ENCODE results near the gene TMEM200C.

DNA sequence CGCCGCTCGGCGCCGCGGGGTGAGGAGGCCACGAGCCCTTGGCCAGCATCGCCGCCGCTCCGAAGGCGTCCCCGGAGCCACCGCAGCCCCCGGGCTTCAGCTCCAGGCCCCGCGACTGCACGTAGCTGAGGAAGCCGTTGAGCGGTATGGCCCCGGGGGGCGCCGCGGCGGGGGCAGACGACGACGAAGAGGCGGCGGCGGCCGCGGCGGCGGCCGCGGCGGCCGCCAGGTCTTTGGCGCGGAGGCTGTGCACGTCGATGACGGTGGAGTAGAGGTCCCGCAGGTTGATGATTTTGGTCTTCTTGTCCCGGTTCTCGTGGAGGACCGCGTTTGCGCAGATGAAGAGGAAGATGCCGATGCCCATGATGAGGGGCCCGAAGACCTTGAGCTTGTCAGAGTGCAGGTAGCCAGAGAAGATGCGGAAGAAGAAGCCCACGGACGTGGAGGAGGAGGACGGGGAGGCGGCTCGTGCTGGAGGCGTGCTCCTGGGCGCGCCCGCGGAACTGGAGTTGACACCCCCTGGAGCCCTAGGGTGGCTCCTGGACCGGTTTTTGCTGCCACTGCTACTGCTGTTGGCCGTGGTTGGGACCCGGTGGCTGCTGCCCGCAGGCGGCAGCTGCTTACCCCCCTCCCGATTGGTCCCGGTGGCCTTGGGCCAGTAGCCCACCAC, 4.0 kb downstream of the TMEM200C start:
- TF ChIP-seq POLR2AphosphoS5 (IDR thresholded peaks at IDR 0.05; ENCODE audit: low read depth), result no peak
- TF ChIP-seq, protein P1, sequence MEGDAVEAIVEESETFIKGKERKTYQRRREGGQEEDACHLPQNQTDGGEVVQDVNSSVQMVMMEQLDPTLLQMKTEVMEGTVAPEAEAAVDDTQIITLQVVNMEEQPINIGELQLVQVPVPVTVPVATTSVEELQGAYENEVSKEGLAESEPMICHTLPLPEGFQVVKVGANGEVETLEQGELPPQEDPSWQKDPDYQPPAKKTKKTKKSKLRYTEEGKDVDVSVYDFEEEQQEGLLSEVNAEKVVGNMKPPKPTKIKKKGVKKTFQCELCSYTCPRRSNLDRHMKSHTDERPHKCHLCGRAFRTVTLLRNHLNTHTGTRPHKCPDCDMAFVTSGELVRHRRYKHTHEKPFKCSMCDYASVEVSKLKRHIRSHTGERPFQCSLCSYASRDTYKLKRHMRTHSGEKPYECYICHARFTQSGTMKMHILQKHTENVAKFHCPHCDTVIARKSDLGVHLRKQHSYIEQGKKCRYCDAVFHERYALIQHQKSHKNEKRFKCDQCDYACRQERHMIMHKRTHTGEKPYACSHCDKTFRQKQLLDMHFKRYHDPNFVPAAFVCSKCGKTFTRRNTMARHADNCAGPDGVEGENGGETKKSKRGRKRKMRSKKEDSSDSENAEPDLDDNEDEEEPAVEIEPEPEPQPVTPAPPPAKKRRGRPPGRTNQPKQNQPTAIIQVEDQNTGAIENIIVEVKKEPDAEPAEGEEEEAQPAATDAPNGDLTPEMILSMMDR (IDR thresholded peaks at IDR 0.05; ENCODE audit: insufficient read depth, low read length), result no peak

Data from HL-60 (cell line).